GM12891 (cell line): ENCODE results near the gene ZNF444.
"Not testable (repeated sequence)": the region's sequence is repeated elsewhere in the genome, so short reads cannot be mapped to it uniquely, and the experiment has no call there.

Experiments used
- DNase-seq: peaks from one replicate; pipeline ENCODE4 v3.0.0; 2011; ENCODE audit warnings: low spot score; ENCODE audit not compliant: insufficient read length
- FAIRE-seq: peaks from 2 replicates; lab custom pipeline; 2011; peaks lifted over from hg19 to GRCh38; lab: Jason Lieb, UNC
- PAX5 ChIP-seq: IDR thresholded peaks from 2 replicates; pipeline ENCODE4 v1.6.1; 2011; ENCODE audit warnings: low read length, moderate library complexity, mild to moderate bottlenecking; ENCODE audit not compliant: insufficient read depth, severe bottlenecking
- POLR2A ChIP-seq: IDR thresholded peaks from 2 replicates; pipeline ENCODE4 v1.6.1; 2011; ENCODE audit warnings: low read depth, low read length, control low read depth
- POLR2AphosphoS5 ChIP-seq: IDR thresholded peaks from 2 replicates; pipeline ENCODE4 v1.6.1; 2011; ENCODE audit warnings: low read depth, low read length, control low read depth
- POU2F2 ChIP-seq: IDR thresholded peaks from 2 replicates; pipeline ENCODE4 v1.6.1; 2011; ENCODE audit warnings: low read depth, mild to moderate bottlenecking, control low read depth, low read length, moderate library complexity
- SPI1 ChIP-seq: IDR thresholded peaks from 2 replicates; pipeline ENCODE4 v1.6.1; 2011; ENCODE audit warnings: low read depth, low read length, control low read depth
- TAF1 ChIP-seq: IDR thresholded peaks from 2 replicates; pipeline ENCODE4 v1.6.1; 2011; ENCODE audit warnings: low read depth, low read length, control low read depth

The ZNF444 gene

DNA sequence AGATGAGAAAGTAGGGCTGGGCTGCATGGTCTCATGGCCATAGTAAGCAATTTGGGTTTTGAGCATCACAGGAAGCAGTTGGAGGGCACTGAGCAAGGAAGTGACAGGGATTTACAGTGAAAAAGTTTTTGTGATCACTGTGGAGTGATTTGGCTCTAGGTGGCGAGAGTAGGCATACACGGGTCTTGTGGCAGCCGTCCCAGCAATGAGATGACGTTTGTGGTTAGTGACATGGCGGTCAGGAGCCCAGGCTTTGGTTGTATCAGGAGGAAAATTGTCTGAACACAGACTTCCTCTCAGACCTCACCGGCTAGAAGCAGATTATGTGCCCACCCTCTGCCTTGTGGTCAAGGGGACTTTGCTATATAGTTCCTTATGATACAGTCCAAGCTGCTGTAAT, 3.3 kb downstream of the ZNF444 start:
- FAIRE-seq (no peak), DNase-seq (no peak)

DNA sequence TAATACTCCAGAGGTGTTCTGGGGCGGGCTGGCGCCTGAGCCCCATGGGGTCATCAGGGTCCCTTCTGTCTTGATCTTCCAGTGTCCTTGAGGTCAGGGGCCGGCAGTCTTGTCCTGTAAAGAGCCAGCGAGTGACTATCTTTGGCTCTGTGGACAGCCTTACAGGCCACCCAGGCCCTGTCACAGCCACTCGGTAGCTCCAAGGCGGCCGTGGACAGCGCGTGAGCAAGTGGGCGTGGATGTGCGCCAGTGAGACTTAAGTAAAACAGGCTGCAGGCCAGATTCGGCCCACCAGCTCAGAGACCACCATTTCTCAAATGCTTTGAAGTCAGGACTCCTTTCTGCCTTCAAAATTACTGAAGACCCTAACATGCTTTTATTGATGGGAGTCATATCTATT, 3.7 kb downstream of the ZNF444 start:
- DNase-seq (no peak), FAIRE-seq (no peak)
- no peak for TF ChIP-seq POLR2AphosphoS5
- TF ChIP-seq TAF1 = no peak
- TF ChIP-seq SPI1 = no peak
- no peak for TF ChIP-seq PAX5
- no peak for TF ChIP-seq POU2F2
- TF ChIP-seq POLR2A = no peak

More for the DNA sequence above, 3.3 kb downstream of the ZNF444 start:
- TF ChIP-seq POLR2AphosphoS5 (no peak), TAF1 (no peak), SPI1 (no peak), POLR2A (no peak), POU2F2 (no peak), PAX5 (no peak)

DNA sequence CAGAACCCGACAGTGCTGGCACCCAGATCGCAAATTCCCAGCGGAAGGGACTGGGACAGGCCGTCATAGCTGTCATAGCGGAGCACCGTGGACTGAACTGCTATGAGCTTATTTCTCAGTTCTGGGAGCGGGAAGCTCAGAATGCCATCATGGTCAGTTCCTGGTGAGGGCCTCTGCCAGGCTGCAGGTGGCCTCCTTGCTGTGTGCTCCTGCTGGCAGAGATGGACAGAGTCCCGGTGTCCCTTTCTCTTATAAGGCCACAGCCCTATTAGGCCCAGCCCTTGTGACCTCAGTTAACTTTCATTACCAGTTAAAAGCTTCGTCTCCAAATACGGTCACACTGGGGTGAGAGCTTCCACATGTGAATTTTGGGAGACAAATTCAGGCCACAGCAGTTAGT, 4.6 kb downstream of the ZNF444 start:
- TF ChIP-seq POLR2AphosphoS5 (no peak), POLR2A (no peak), SPI1 (no peak)
- DNase-seq = no peak
- no peak for FAIRE-seq

DNA sequence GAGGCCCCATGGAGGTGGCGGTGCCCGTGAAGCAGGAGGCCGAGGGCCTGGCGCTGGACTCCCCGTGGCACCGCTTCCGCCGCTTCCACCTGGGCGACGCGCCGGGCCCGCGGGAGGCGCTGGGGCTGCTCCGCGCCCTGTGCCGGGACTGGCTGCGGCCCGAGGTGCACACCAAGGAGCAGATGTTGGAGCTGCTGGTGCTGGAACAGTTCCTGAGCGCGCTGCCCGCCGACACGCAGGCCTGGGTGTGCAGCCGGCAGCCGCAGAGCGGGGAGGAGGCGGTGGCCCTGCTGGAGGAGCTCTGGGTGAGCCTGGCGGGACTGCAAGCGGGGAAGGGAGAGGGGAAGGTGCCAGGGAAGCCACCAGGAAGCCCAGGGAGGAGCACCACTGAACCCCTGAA, 5.8 kb downstream of the ZNF444 start:
- no peak for FAIRE-seq
- no peak for DNase-seq
- TF ChIP-seq PAX5 (no peak), POLR2AphosphoS5 (no peak)

DNA sequence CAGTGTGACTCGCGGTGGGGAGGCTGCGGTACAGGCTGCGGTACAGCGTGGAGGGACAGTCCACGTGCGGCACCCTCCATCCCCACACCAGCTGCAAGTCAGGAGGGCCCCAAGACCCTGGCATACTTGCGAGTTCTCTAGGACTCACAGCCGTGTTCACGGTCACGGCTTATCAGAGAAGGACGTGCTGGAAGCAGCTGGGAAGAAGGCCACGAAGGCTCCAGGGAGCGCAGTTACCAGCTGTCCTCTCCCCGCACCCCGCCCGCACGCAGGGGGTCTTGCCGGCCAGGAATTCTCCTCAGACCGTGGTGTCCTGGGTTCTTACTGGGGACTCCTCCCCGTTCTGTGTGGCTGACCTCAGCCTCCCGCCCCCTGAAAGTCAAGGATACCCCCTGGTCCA, 6.2 kb downstream of the ZNF444 start:
- no peak for DNase-seq
- no peak for FAIRE-seq
- no peak for TF ChIP-seq SPI1
- TF ChIP-seq PAX5 = no peak
- no peak for TF ChIP-seq TAF1
- no peak for TF ChIP-seq POU2F2
- TF ChIP-seq POLR2A = no peak
- TF ChIP-seq POLR2AphosphoS5 = no peak

DNA sequence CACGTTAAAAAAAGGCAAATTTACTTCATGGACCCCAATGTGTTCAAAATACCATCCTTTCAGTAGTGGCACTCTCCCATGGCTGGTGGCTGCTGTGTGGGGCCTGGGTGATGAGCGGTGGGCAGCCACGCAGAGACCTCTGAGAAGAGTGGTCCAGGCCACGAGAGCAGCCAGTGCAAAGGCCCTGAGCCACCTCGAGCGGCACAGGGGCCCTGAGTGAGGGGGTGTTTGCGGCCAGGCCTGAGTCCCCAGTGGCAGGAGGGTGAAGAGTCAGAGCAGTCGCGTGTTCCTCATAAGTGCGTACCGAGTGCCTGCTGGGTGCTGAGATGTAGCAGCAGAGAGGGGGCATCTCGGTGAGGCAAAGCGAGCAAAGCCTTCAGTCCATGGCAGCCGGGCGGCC, 7.0 kb downstream of the ZNF444 start:
- FAIRE-seq (no peak), DNase-seq (no peak)
- no peak for TF ChIP-seq POLR2A
- no peak for TF ChIP-seq PAX5

DNA sequence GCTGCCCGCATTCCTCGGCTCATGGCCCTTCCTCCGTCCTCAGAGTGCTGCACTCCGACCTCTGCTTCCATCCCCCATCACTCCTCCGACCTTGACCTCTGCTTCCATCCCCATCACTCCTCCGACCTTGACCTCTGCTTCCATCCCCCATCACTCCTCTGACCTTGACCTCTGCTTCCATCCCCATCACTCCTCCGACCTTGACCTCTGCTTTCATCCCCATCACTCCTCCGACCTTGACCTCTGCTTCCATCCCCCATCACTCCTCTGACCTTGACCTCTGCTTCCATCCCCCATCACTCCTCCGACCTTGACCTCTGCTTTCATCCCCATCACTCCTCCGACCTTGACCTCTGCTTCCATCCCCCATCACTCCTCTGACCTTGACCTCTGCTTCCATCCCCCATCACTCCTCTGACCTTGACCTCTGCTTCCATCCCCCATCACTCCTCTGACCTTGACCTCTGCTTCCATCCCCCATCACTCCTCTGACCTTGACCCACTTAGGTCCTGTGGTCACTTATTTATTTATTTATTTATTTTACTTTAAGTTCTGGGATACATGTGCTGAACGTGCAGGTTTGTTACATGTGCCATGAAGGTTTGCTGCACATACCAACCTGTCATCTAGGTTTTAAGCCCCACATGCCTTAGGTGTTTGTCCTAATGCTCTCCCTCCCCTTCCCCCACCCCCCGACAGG, 8.0 kb downstream of the ZNF444 start:
- not testable (repeated sequence) for FAIRE-seq, DNase-seq

DNA sequence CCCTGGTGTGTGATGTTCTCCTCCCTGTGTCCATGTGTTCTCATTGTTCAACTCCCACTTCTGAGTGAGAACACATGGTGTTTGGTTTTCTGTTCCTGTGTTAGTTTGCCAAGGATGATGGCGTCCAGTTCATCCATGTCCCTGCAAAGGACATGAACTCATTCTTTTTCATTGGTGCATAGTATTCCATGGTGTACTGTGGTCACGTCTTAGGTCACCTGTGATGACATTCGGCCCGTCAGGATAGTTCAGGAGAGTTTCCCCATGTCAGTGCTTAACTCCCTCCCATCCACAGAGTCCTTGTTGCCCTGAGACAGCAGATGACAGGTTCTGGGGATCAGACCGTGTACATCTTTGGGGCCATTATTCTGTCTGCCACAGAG, 8.6 kb downstream of the ZNF444 start:
- DNase-seq (no peak), FAIRE-seq (no peak)
- TF ChIP-seq TAF1 = no peak
- TF ChIP-seq POU2F2 = no peak
- TF ChIP-seq SPI1 = no peak

DNA sequence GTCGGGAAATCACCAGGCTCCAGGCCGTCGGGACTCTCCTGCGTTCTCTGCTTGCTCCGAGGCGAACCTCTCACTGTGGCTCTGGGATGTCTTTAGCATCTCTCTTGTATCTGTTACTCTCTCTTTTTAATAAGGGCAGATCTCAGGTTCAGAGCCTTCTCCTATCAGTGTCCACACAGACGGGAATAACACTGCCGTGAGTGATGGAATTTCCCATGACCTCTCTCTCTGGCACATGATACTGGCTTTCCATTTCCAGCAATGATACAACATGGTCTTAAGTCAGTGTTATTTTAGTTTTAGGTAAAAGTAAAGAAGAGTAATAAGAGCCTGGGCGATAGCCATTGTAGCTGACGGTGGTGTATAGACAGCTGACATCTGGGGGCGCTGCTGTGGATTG, 9.3 kb downstream of the ZNF444 start:
- TF ChIP-seq POLR2AphosphoS5 (no peak), TAF1 (no peak), POLR2A (no peak)
- FAIRE-seq = no peak
- no peak for DNase-seq

DNA sequence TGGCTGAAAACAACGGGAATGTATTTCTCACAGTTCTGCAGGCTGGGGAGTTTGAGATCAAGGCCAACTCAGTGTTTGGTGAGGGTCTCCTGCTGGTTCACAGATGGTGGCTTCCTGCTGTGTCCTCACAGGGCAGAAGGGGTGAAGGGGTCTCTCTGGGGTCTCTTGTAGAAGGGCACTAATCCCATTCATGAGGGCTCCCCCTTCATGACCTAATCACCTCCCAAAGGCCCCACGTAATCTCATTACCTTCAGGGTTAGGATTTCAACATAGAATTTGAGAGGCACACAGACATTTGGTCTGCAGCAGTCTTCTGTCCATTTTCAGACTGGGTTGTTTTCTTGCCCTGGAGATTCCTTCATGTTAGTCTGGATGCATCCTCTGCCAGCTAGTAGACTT, 11.6 kb downstream of the ZNF444 start:
- TF ChIP-seq POU2F2 (no peak), POLR2AphosphoS5 (no peak), SPI1 (no peak), PAX5 (no peak), POLR2A (no peak), TAF1 (no peak)
- FAIRE-seq (no peak), DNase-seq (no peak)

DNA sequence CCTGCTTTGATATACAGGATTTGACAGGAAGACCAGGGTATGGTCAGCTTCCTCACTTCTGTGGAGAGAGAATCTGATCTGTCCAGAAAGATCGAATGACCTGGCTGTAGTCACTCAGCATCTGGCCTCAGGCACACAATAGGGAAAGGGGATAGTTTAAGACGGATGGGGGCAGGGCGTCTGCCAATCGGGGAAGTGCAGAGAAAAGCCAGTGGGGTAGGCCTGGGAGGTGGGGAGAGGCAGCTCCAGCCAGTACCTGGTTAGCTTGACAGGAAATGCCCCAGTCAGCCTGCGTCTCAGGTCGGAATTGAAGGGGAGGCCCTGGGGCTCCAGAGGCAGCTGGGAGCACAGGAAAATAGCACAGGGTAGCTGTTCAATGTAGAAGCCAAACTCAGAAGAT, 12.4 kb downstream of the ZNF444 start:
- FAIRE-seq = no peak
- TF ChIP-seq TAF1 (no peak), POU2F2 (no peak), POLR2A (no peak), PAX5 (no peak), POLR2AphosphoS5 (no peak), SPI1 (no peak)
- DNase-seq = no peak
